Stimulated activated naive B cell treated with anti-CD40 and anti-IgM and Interleukin-4, amounts not matched to agents 10 μg/mL and 1 μg/mL and 100 μg/mL, for 72 hours (primary cell): ENCODE data around the gene PLK1.

ENCODE experiments used
- ATAC-seq, 2 donors: fragments of 150-1000 bp; cut with Tn5 transposase; replicated peaks; 2 replicates each; pipeline ENCODE4 v1.10.0; 2021; ENCODE audit warnings: moderate library complexity in 1 of 2
- DNase-seq: peaks from one replicate; pipeline ENCODE4 v3.0.0; 2021
- H3K27ac Mint-ChIP-seq: one replicate; pipeline ENCODE4 v1.8.0; 2022; ENCODE audit warnings: mild to moderate bottlenecking, mixed read lengths
- H3K27me3 Mint-ChIP-seq, 2 donors: one replicate each; pipeline ENCODE4 v1.8.0; 2022; ENCODE audit warnings: mixed read lengths in 2 of 2
- H3K36me3 Mint-ChIP-seq, 2 donors: one replicate each; pipeline ENCODE4 v1.8.0; 2022; ENCODE audit warnings: mixed read lengths in 2 of 2, mild to moderate bottlenecking in 1 of 2
- H3K4me1 Mint-ChIP-seq, 2 donors: one replicate each; pipeline ENCODE4 v1.8.0; 2022; ENCODE audit warnings: mixed read lengths in 2 of 2, mild to moderate bottlenecking in 1 of 2
- H3K4me3 Mint-ChIP-seq, 2 donors: one replicate each; pipeline ENCODE4 v1.8.0; 2022; ENCODE audit warnings: mild to moderate bottlenecking in 2 of 2, mixed read lengths in 2 of 2, moderate library complexity in 1 of 2
- H3K9me3 Mint-ChIP-seq, 2 donors: one replicate each; pipeline ENCODE4 v1.8.0; 2022; ENCODE audit warnings: mixed read lengths in 2 of 2, mild to moderate bottlenecking in 1 of 2

The PLK1 gene

GRCh38 chr16:23667355-23667659 is 11.4 kb upstream of the PLK1 start:
- peaks cover 26 to 35% of the 10 kb centered on the region in 2 donors for H3K4me1 Mint-ChIP-seq
- no peak for ATAC-seq
- no peak overlapping the region for H3K4me3 Mint-ChIP-seq
- peaks cover 58 to 92% of the 10 kb centered on the region in 2 donors for H3K36me3 Mint-ChIP-seq
- no peak for DNase-seq
- no peaks in the 10 kb centered on the region for H3K9me3 Mint-ChIP-seq
- H3K27me3 Mint-ChIP-seq: no peaks in the 10 kb centered on the region
- no peak overlapping the region for H3K27ac Mint-ChIP-seq

- H3K36me3 Mint-ChIP-seq: peaks cover 60 to 86% of the 10 kb centered on the region in 2 donors
- H3K4me3 Mint-ChIP-seq: no peak overlapping the region
- H3K9me3 Mint-ChIP-seq: no peaks in the 10 kb centered on the region
- DNase-seq (no peak), ATAC-seq (no peak)
- peaks cover 26 to 35% of the 10 kb centered on the region in 2 donors for H3K4me1 Mint-ChIP-seq
- no peak overlapping the region for H3K27ac Mint-ChIP-seq
- no peaks in the 10 kb centered on the region for H3K27me3 Mint-ChIP-seq
Measured at GRCh38 chr16:23668225-23668624, 10.5 kb upstream of the PLK1 start.

- Mint-ChIP-seq H3K27me3 (no peaks in the 10 kb centered on the region), H3K27ac (no peak overlapping the region), H3K36me3 (peaks cover 59 to 81% of the 10 kb centered on the region in 2 donors), H3K4me1 (peaks cover 26 to 35% of the 10 kb centered on the region in 2 donors), H3K4me3 (no peak overlapping the region), H3K9me3 (no peaks in the 10 kb centered on the region)
- ATAC-seq (no peak), DNase-seq (no peak)
Measured at GRCh38 chr16:23668873-23669272, 9.8 kb upstream of the PLK1 start.

GRCh38 chr16:23670137-23670776 is 8.4 kb upstream of the PLK1 start:
- Mint-ChIP-seq H3K27ac (no peak overlapping the region), H3K4me1 (peaks cover 24 to 35% of the 10 kb centered on the region in 2 donors), H3K4me3 (peak overlapping the region; percentile 19), H3K36me3 (peaks cover 56 to 76% of the 10 kb centered on the region in 2 donors), H3K27me3 (no peaks in the 10 kb centered on the region), H3K9me3 (no peaks in the 10 kb centered on the region)
- DNase-seq: peak; percentile 58
- peak; percentile 100 for ATAC-seq

- Mint-ChIP-seq H3K36me3 (peaks cover 30 to 43% of the 10 kb centered on the region in 2 donors), H3K27me3 (peaks cover 0 to under 1% of the 10 kb centered on the region in 2 donors)
- no peak for ATAC-seq
Measured at GRCh38 chr16:23673971-23674614, 4.6 kb upstream of the PLK1 start.

GRCh38 chr16:23676924-23677480 is 1.7 kb upstream of the PLK1 start:
- H3K27ac Mint-ChIP-seq: no peak overlapping the region

More at GRCh38 chr16:23673971-23674614, 4.6 kb upstream of the PLK1 start:
- Mint-ChIP-seq H3K4me1 (peaks cover 26 to 38% of the 10 kb centered on the region in 2 donors), H3K4me3 (no peak overlapping the region), H3K27ac (no peak overlapping the region), H3K9me3 (no peaks in the 10 kb centered on the region)
- no peak for DNase-seq

GRCh38 chr16:23679274-23679985 is 741 bp downstream of the PLK1 start:
- H3K4me3 Mint-ChIP-seq: peak overlapping the region; percentile 84 to 85
- ATAC-seq: peak; percentile 32 to 38
- peaks cover 27 to 40% of the 10 kb centered on the region in 2 donors for H3K36me3 Mint-ChIP-seq
- H3K4me1 Mint-ChIP-seq: peaks cover 10 to 22% of the 10 kb centered on the region in 2 donors
- no peaks in the 10 kb centered on the region for H3K9me3 Mint-ChIP-seq
- H3K27me3 Mint-ChIP-seq: peaks cover 5 to 7% of the 10 kb centered on the region in 2 donors
- no peak for DNase-seq
- peak overlapping the region; percentile 53 for H3K27ac Mint-ChIP-seq

More at GRCh38 chr16:23676924-23677480, 1.7 kb upstream of the PLK1 start:
- Mint-ChIP-seq H3K27me3 (peaks cover 5 to 7% of the 10 kb centered on the region in 2 donors), H3K4me1 (peaks cover 10 to 22% of the 10 kb centered on the region in 2 donors), H3K9me3 (no peaks in the 10 kb centered on the region), H3K36me3 (peaks cover 18 to 32% of the 10 kb centered on the region in 2 donors), H3K4me3 (no peak overlapping the region)
- DNase-seq (no peak), ATAC-seq (no peak)

GRCh38 chr16:23679986-23680336 is 1.3 kb downstream of the PLK1 start:
- no peaks in the 10 kb centered on the region for H3K9me3 Mint-ChIP-seq
- DNase-seq (no peak), ATAC-seq (no peak)
- peaks cover 5 to 7% of the 10 kb centered on the region in 2 donors for H3K27me3 Mint-ChIP-seq
- H3K27ac Mint-ChIP-seq: no peak overlapping the region
- peaks cover 10 to 22% of the 10 kb centered on the region in 2 donors for H3K4me1 Mint-ChIP-seq
- H3K36me3 Mint-ChIP-seq: peaks cover 24 to 38% of the 10 kb centered on the region in 2 donors
- H3K4me3 Mint-ChIP-seq: peak overlapping the region; percentile 84 to 85

- Mint-ChIP-seq H3K9me3 (no peaks in the 10 kb centered on the region), H3K36me3 (peaks cover 22 to 39% of the 10 kb centered on the region in 2 donors), H3K4me3 (no peak overlapping the region), H3K4me1 (peaks cover 10 to 22% of the 10 kb centered on the region in 2 donors), H3K27ac (no peak overlapping the region), H3K27me3 (peaks cover 5 to 7% of the 10 kb centered on the region in 2 donors)
- ATAC-seq (no peak), DNase-seq (no peak)
Measured at GRCh38 chr16:23682181-23682580, 3.5 kb downstream of the PLK1 start.

GRCh38 chr16:23683487-23683886 is 4.8 kb downstream of the PLK1 start:
- Mint-ChIP-seq H3K4me3 (no peak overlapping the region), H3K9me3 (no peaks in the 10 kb centered on the region), H3K27ac (no peak overlapping the region), H3K4me1 (peaks cover 8 to 16% of the 10 kb centered on the region in 2 donors), H3K36me3 (peaks cover 27 to 52% of the 10 kb centered on the region in 2 donors), H3K27me3 (peaks cover 5 to 7% of the 10 kb centered on the region in 2 donors)
- no peak for ATAC-seq
- no peak for DNase-seq

- H3K36me3 Mint-ChIP-seq: peaks cover 28 to 57% of the 10 kb centered on the region in 2 donors
- no peaks in the 10 kb centered on the region for H3K9me3 Mint-ChIP-seq
- H3K27me3 Mint-ChIP-seq: no peaks in the 10 kb centered on the region
- H3K27ac Mint-ChIP-seq: no peak overlapping the region
- no peaks in the 10 kb centered on the region for H3K4me1 Mint-ChIP-seq
- no peak overlapping the region for H3K4me3 Mint-ChIP-seq
- no peak for ATAC-seq
- no peak for DNase-seq
Measured at GRCh38 chr16:23687034-23687808, 8.5 kb downstream of the PLK1 start.

GRCh38 chr16:23689442-23690187 is 10.9 kb downstream of the PLK1 start:
- DNase-seq: no peak
- H3K4me3 Mint-ChIP-seq: no peak overlapping the region
- H3K4me1 Mint-ChIP-seq: peaks cover 3% of the 10 kb centered on the region in 2 donors
- no peak for ATAC-seq
- no peak overlapping the region for H3K27ac Mint-ChIP-seq
- H3K27me3 Mint-ChIP-seq: peaks cover 0 to 5% of the 10 kb centered on the region in 2 donors
- H3K36me3 Mint-ChIP-seq: peaks cover 16 to 43% of the 10 kb centered on the region in 2 donors
- H3K9me3 Mint-ChIP-seq: no peaks in the 10 kb centered on the region

- H3K4me3 Mint-ChIP-seq: no peak overlapping the region
- H3K27me3 Mint-ChIP-seq: peaks cover 0 to 12% of the 10 kb centered on the region in 2 donors
- H3K36me3 Mint-ChIP-seq: peaks cover 18 to 40% of the 10 kb centered on the region in 2 donors
- no peak for ATAC-seq
- DNase-seq: no peak
- H3K9me3 Mint-ChIP-seq: no peaks in the 10 kb centered on the region
- no peak overlapping the region for H3K27ac Mint-ChIP-seq
- peaks cover 10 to 11% of the 10 kb centered on the region in 2 donors for H3K4me1 Mint-ChIP-seq
Measured at GRCh38 chr16:23690771-23691482, 12.2 kb downstream of the PLK1 start.
